K562 (cell line): ENCODE results near the gene BNC2. TPM values are rescaled to one million over a fixed set of nuclear protein-coding genes. Genes with fewer than 3 reads are reported as not detected.

ENCODE experiments used
- ATAC-seq: fragments of 200-7000 bp; cut with Tn5 transposase; 3 replicates; pipeline ENCODE4 v1.9.1; 2020; ENCODE audit warnings: moderate library complexity
- BruUV-seq: library from RNA; stranded (reverse); fragments of 400-500 nt; replicated peaks from 2 replicates; lab custom pipeline; 2021; lab: Mats Ljungman, UMichigan
- CTCF ChIA-PET: fragments of 300-600 bp; formaldehyde crosslinking; extraction: SDS; loops from one replicate; lab custom pipeline; 2021; ENCODE audit warnings: low intra/inter-chr PET ratio; lab: Yijun Ruan, JAX
- POLR2A ChIA-PET: fragments of 300-600, 350-650 bp; sonication (Branson Sonifier 250); formaldehyde crosslinking; extraction: SDS; loops from one replicate; lab custom pipeline; 2021; ENCODE audit warnings: antibody characterized with exemption, inconsistent platforms; lab: Yijun Ruan, JAX
- DNase-seq, 4 experiments: peaks; one replicate each; pipeline versions ENCODE4 v3.0.0 to v3.0.0-alpha.2; 2011 to 2018; ENCODE audit warnings: low spot score in 3 of 4, mixed read lengths in 3 of 4; ENCODE audit errors: extremely low read depth in 1 of 4
- FAIRE-seq: peaks from 2 replicates; lab custom pipeline; 2011; peaks lifted over from hg19 to GRCh38; lab: Jason Lieb, UNC
- H2AFZ ChIP-seq: 2 replicates; pipeline ENCODE4 v1.6.0; 2011; ENCODE audit warnings: low read depth, low read length, control low read depth, inconsistent platforms
- H3K27ac ChIP-seq: fragments of 200-600 bp; 3 replicates; pipeline ENCODE4 v1.8.0; 2011; ENCODE audit warnings: low read depth, mild to moderate bottlenecking, control low read depth, inconsistent platforms, low read length, moderate library complexity, mixed read lengths; ENCODE audit errors: extremely low read depth
- H3K27me3 ChIP-seq, 2 experiments: fragments of 300-600 bp in 1 of 2; 2 replicates in 1 of 2; 3 replicates in 1 of 2; pipeline versions ENCODE4 v1.6.0 to v1.8.0; 2011; ENCODE audit warnings: inconsistent platforms in 2 of 2, low read length in 2 of 2, mild to moderate bottlenecking in 1 of 2, mixed read lengths in 1 of 2, moderate library complexity in 1 of 2; ENCODE audit not compliant: control insufficient read depth in 2 of 2, insufficient read depth in 2 of 2
- H3K36me3 ChIP-seq: fragments of 300-600 bp; 3 replicates; pipeline ENCODE4 v1.8.0; 2011; ENCODE audit warnings: mild to moderate bottlenecking, low read length, inconsistent platforms; ENCODE audit not compliant: control insufficient read depth, insufficient read depth
- H3K4me1 ChIP-seq, 2 experiments: fragments of 200-600 bp in 1 of 2; replicated peaks in 1 of 2; 2 replicates in 1 of 2; 3 replicates in 1 of 2; pipeline versions ENCODE4 v1.5.1 to v1.8.0; 2011; ENCODE audit warnings: inconsistent platforms in 2 of 2, low read length in 2 of 2, mild to moderate bottlenecking in 1 of 2, mixed read lengths in 1 of 2, moderate library complexity in 1 of 2; ENCODE audit not compliant: control insufficient read depth in 2 of 2, insufficient read depth in 2 of 2
- H3K4me2 ChIP-seq: 2 replicates; pipeline ENCODE4 v1.6.1; 2011; ENCODE audit warnings: low read length, control low read depth, inconsistent platforms, mixed read lengths; ENCODE audit not compliant: insufficient read depth
- H3K4me3 ChIP-seq: fragments of 200-600 bp; sonication (generic), shearing (Covaris generic); 2 replicates; pipeline ENCODE4 v1.5.1; 2016; ENCODE audit warnings: control low read depth, inconsistent platforms
- H3K79me2 ChIP-seq: fragments of 200-600 bp; 3 replicates; pipeline ENCODE4 v1.8.0; 2011; ENCODE audit warnings: low read length, inconsistent platforms; ENCODE audit not compliant: control insufficient read depth, insufficient read depth
- H3K9ac ChIP-seq, 2 experiments: 2 replicates each; pipeline versions ENCODE4 v1.6.0 to v1.6.1; 2011; ENCODE audit warnings: low read depth in 2 of 2, low read length in 2 of 2, control low read depth in 1 of 2, inconsistent platforms in 1 of 2, mild to moderate bottlenecking in 1 of 2, mixed read lengths in 1 of 2; ENCODE audit not compliant: insufficient read depth in 1 of 2
- H3K9me1 ChIP-seq: one replicate; pipeline ENCODE4 v1.6.0; 2011; ENCODE audit warnings: inconsistent platforms, mild to moderate bottlenecking, low read length, moderate library complexity; ENCODE audit not compliant: control insufficient read depth, insufficient read depth
- H3K9me3 ChIP-seq: replicated peaks from 2 replicates; pipeline ENCODE4 v1.5.1; 2011; ENCODE audit warnings: low read depth, low read length, inconsistent platforms; ENCODE audit not compliant: control insufficient read depth, insufficient read depth
- H4K20me1 ChIP-seq: replicated peaks from 2 replicates; pipeline ENCODE4 v1.6.1; 2011; ENCODE audit warnings: low read length, inconsistent platforms, mixed read lengths; ENCODE audit not compliant: control insufficient read depth, insufficient read depth
- CCAR2 ChIP-seq: fragments of 200-400 bp; formaldehyde crosslinking; IDR thresholded peaks from 2 replicates; pipeline ENCODE4 v1.6.1; 2017; ENCODE audit warnings: mild to moderate bottlenecking, low read depth, low read length
- CHCHD3 ChIP-seq: fragments of 250-450 bp; sonication (Bioruptor Pico); IDR thresholded peaks from 2 replicates; pipeline ENCODE4 v2.1.2; 2022; ENCODE audit warnings: mild to moderate bottlenecking
- GABPB2 ChIP-seq: fragments of 250-450 bp; sonication (Bioruptor Pico); conservative IDR thresholded peaks from 2 replicates; pipeline ENCODE4 v1.5.1; 2021; ENCODE audit warnings: mild to moderate bottlenecking
- MEF2A ChIP-seq: IDR thresholded peaks from 2 replicates; pipeline ENCODE4 v1.6.1; 2011; ENCODE audit warnings: low read depth, mild to moderate bottlenecking, low read length, moderate library complexity; ENCODE audit not compliant: control insufficient read depth
- MXI1 ChIP-seq: IDR thresholded peaks from 2 replicates; pipeline ENCODE4 v1.6.1; 2011; ENCODE audit warnings: low read depth, mild to moderate bottlenecking, improper control_type of control experiment, low read length
- PML ChIP-seq: IDR thresholded peaks from 2 replicates; pipeline ENCODE4 v1.6.1; 2012; ENCODE audit warnings: low read length, inconsistent platforms
- USF2 ChIP-seq: sonication (generic); formaldehyde crosslinking; IDR thresholded peaks from 2 replicates; pipeline ENCODE4 v1.5.0; 2020; ENCODE audit warnings: missing genetic modification reagents
- WGBS: fragments of 100-300 bp; shearing (Covaris generic); methylation state at CpG from one replicate; pipeline ENCODE4 v1.1.6; 2016; ENCODE audit warnings: low coverage, mixed read lengths; ENCODE audit not compliant: insufficient coverage; ENCODE audit errors: missing lambda C conversion rate; 5-methylcytosine and 5-hydroxymethylcytosine counted together
- in situ Hi-C: fragments of 300-500 bp; cut with MboI; formaldehyde crosslinking; loops from 4 replicates; pipeline ENCODE4 v1.15.0; 2018; ENCODE audit warnings: inconsistent platforms, mixed read lengths
- intact Hi-C: fragments of 100-400 bp; cut with micrococcal nuclease; formaldehyde crosslinking; loops from 2 replicates; pipeline ENCODE4 v1.14.2; 2022
- polyA plus RNA-seq, 8 experiments: library from polyadenylated mRNA; depleted of rRNA in 4 of 8; stranded (reverse) in 5 of 8; unstranded in 3 of 8; fragments of >200 nt; fragmentation: Nextera tagmentation in 2 of 8; fragmentation: Illumina TruSeq in 1 of 8; extraction: Ambion mirVana in 2 of 8; extraction: Trizol in 1 of 8; gene quantifications; 2 replicates each; pipeline versions ENCODE4 v1.2.1 to v1.2.3, GENCODE V29; 2011 to 2014; ENCODE audit warnings: inconsistent platforms in 1 of 8, missing spikeins in 1 of 8
- total RNA-seq, 7 experiments: library from RNA; depleted of rRNA in 6 of 7; stranded (reverse); fragments of >200 nt in 6 of 7; fragmentation: Illumina TruSeq in 2 of 7; extraction: Trizol in 2 of 7; gene quantifications; 2 replicates each; pipeline versions ENCODE4 v1.2.1 to v1.2.3, GENCODE V29; 2011 to 2021; ENCODE audit warnings: low replicate concordance in 1 of 7

Gene BNC2
- total and polyA plus RNA-seq, 9 of the 15 experiments (the other 6 are each of a cell fraction or from before 2014, with no cell fraction given), result not detected

GRCh38 chr9:16598316-16598715 is 272.2 kb downstream of the BNC2 start:
- no peak for TF ChIP-seq CCAR2
- TF ChIP-seq MEF2A, result no peak
- TF ChIP-seq MXI1, result no peak
- no peak for TF ChIP-seq USF2 (CRISPR knock-in tag)
- no peak for TF ChIP-seq GABPB2 (CRISPR knock-in tag)
- no peak for TF ChIP-seq CHCHD3 (CRISPR knock-in tag)
- no peak for TF ChIP-seq PML
- H3K9ac ChIP-seq, result no peak overlapping the region
- WGBS, result 0% methylated on average over 1 of the region's 3 CpGs
- no peaks in the 10 kb centered on the region for H3K27me3 ChIP-seq
- CTCF ChIA-PET, result no interaction called here
- intact Hi-C loops (no loop called here), in situ Hi-C loops (no loop called here)
- no peak overlapping the region for H3K27ac ChIP-seq
- no peaks in the 10 kb centered on the region for H4K20me1 ChIP-seq
- no peak for DNase-seq
- H3K36me3 ChIP-seq, result no peaks in the 10 kb centered on the region
- no peak for ATAC-seq
- H3K4me3 ChIP-seq, result no peak overlapping the region
- no peaks in the 10 kb centered on the region for H3K4me1 ChIP-seq
- H3K9me3 ChIP-seq, result no peaks in the 10 kb centered on the region
- POLR2A ChIA-PET, result no interaction called here
- BruUV-seq, result no TSS peak
- H3K4me2 ChIP-seq, result no peak overlapping the region
- FAIRE-seq, result no peak
- H3K9me1 ChIP-seq, result no peaks in the 10 kb centered on the region
- H3K79me2 ChIP-seq, result no peaks in the 10 kb centered on the region
- H2AFZ ChIP-seq, result no peak overlapping the region
